Measurements from ENCODE around the gene ITPR3.

GRCh38 chr6:33663727-33664449, 42.8 kb downstream of the ITPR3 start:
- TF ChIP-seq EZH2 (IDR thresholded peaks at IDR 0.05; ENCODE audit: low read length) (no peak), CTCF (optimal IDR thresholded peaks at IDR 0.05 in 1 of 3, IDR thresholded peaks at IDR 0.05 in 1 of 3, conservative IDR thresholded peaks at IDR 0.05 in 1 of 3; ENCODE audit: extremely low read depth in 1 of 3, insufficient read depth in 2 of 3, low read length in 3 of 3) (no peak)

Data from keratinocyte (primary cell).